GM12801 (cell line): ENCODE measurements around the gene ATP9B.

Experiments
- TF ChIP-seq, protein P1 (sequence below): IDR thresholded peaks from one replicate; pipeline ENCODE4 v1.5.1; 2011; ENCODE audit warnings: control low read depth; ENCODE audit not compliant: insufficient read length; ENCODE audit errors: extremely low read depth

Gene ATP9B

DNA sequence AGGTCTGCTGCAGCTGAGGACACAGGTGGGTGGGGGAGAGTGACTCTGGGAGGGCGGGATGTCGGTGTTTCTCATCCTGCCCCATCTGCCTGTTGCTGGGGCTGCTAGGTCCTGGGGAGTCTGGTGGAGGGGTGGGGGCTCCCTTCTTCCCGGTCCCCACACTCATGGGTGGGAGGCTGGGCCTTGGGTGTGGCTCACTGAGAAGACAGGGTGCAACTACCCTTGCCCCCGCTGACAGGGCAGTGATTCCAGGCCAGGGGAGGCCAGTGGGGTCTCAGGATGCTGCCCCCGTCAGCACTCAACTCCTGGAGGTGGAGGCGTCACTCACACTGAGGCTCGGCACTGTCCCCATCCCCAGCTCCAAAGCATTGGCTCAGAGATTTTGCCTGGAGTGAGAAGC lies 318.8 kb downstream of the ATP9B start:
- TF ChIP-seq, protein P1, sequence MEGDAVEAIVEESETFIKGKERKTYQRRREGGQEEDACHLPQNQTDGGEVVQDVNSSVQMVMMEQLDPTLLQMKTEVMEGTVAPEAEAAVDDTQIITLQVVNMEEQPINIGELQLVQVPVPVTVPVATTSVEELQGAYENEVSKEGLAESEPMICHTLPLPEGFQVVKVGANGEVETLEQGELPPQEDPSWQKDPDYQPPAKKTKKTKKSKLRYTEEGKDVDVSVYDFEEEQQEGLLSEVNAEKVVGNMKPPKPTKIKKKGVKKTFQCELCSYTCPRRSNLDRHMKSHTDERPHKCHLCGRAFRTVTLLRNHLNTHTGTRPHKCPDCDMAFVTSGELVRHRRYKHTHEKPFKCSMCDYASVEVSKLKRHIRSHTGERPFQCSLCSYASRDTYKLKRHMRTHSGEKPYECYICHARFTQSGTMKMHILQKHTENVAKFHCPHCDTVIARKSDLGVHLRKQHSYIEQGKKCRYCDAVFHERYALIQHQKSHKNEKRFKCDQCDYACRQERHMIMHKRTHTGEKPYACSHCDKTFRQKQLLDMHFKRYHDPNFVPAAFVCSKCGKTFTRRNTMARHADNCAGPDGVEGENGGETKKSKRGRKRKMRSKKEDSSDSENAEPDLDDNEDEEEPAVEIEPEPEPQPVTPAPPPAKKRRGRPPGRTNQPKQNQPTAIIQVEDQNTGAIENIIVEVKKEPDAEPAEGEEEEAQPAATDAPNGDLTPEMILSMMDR, result no peak

DNA sequence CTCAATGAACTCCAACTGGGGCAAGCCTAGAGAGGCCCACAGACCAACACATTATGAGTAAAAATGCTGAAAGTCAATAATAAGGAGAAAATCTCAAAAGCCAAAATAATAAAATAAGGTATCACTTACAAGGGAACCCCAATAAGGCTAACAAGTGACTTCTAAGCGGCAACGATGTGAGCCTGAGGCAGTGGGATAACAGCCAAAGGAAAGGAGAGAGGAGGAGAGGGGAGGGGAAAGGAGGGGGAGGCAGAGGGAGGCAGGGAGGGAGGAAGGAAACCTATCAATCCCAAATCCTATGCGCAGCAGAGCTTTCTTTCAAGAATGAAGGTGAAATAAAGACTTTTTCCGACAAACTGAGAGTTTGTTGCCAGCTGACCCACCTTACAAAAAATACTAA lies 320.5 kb downstream of the ATP9B start:
- TF ChIP-seq, protein P1, result no peak

DNA sequence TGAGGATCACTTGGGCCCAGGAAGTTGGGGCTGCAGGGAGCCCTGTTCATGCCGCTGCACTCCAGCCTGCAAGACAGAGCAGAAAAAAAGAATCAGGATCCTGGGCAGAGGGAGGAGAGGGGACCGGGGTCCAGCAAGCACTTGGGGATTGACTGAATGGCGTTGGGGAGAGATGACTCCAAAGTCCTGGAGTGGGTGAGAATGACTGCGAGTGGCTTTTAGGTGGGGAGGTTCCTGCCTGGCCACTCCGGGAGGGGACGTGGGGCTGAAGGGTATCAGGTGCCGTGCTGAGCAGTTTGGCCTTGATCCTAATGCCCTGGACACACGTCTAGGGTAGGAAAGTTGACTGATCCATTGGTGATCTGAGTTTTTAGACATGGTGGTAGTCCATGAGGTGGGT lies 323.0 kb downstream of the ATP9B start:
- TF ChIP-seq, protein P1, result no peak

DNA sequence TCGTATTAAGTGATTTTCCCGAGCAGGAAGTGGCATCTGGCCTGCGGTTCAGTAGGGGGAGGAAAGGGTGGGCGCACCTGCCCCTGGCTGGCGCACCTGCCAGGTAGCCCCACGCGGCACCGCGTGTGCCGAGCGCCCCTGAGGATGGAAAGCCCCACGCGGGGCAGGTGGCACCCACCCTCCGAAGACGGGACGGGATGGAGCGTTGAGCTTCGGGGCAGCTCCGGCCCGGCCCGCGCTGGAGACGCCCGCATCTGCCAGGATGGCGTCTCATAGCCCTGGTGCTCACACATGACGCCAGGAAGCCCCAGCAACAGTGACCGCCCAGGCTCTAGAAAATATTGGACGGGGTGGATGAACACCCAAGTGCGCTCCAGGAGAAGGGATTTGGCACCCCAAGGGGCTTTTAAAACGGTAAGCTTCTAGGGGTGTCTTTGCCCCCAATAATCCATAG lies 324.0 kb downstream of the ATP9B start:
- TF ChIP-seq, protein P1, result no peak

DNA sequence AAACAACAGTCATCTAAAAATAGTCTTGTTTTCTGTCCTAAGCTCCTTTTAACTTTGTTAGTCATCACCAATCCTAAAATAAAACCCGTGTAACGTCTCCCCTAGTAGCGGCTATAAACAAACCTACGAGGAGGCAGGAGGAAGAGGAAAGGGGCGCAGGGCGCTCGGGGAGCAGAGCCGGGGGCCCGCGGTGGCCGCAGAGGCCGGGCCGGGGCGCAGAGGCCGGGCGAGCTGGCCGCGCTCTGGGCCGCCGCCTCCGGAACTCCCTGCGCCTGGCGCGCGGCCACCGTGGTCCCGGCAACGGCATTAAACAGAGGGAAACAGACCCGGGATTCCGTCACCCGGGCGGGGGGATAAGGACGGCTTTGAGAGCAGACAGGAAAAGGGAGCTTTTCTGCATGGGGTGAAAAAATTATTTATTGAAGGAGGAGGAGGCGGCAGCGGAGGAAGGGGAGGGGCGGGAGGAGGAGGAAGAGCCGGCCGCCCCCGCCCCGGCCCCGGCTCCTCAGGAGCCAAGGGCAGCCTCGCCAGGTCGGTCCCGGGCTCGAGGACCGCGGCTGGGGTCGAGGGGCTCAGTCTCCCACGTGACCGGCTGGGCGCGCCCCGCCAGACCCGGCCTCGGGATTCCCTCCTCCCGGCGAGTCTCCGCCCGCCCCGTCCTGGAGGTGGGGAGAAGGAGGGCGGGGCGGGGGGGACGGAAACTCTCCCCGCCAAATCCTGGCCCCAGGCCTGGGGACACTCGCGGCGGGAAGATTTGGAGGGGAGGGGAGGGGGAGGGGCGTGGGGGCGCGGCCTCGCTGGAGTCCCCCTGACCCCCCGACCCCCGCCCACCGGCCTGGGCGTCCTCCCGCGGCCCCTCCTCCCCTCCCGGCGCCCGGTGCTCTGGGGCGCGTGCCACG lies 324.7 kb downstream of the ATP9B start:
- TF ChIP-seq, protein P1, result no peak

DNA sequence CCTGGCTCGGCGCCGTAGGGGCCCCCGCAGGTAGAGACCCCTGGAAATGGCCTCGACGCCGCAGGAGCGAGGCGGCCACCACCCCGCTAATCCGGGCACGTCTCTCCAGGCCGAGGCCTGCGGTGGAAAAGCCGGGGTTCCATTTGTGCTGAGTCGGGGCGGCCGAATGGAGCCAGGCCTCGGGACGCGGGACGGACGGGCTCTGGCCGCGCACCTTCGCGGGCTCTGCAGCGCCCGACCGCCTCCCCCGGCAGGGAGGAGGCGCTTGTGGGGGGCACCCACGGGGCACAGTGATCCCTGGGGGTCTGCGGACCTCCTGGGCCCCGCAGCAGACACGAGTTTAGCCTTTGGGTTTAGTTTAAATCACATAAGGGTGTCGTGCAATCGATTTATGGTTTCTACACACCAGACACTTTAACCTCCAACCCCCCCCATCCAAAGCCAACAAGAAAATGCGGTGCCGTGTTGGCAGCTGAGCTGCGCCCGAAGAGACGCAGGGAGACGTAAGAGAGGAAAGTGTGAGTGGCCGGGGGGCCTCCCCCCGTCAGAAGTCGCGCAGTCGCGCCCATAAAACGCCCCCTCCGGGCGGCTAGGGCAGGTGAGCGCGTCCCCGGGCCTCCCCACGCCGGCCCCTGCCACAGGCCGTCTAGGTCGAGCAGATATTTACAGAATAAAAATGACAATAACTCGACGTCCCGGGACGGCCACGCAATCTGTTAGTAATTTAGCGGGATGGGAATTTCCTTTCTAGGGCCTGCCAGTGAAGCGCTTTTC lies 325.5 kb downstream of the ATP9B start:
- TF ChIP-seq, protein P1, result no peak

DNA sequence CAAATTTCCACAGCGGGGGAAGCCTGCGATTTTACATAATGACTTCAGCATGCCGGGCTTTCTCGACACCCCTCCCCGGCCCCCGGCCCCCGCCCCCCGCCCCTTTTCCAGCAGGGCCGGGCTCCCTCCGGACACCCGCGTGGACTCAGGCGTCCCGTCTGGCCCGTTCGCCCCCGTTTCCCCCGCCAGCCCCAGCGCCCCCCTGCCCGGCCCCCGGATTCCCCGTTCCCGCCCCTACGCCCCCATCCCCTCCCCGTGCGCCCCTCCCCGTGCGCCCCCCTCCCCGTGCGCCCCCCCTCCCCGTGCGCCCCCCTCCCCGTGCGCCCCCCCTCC lies 326.1 kb downstream of the ATP9B start:
- TF ChIP-seq, protein P1, result no peak
